Inflammatory macrophage (primary cell): ENCODE measurements around the gene JAZF1.

Source experiments
- DNase-seq, 2 donors: peaks; one replicate each; pipeline ENCODE4 v3.0.0-alpha.2; 2020 to 2022

JAZF1 gene

DNA sequence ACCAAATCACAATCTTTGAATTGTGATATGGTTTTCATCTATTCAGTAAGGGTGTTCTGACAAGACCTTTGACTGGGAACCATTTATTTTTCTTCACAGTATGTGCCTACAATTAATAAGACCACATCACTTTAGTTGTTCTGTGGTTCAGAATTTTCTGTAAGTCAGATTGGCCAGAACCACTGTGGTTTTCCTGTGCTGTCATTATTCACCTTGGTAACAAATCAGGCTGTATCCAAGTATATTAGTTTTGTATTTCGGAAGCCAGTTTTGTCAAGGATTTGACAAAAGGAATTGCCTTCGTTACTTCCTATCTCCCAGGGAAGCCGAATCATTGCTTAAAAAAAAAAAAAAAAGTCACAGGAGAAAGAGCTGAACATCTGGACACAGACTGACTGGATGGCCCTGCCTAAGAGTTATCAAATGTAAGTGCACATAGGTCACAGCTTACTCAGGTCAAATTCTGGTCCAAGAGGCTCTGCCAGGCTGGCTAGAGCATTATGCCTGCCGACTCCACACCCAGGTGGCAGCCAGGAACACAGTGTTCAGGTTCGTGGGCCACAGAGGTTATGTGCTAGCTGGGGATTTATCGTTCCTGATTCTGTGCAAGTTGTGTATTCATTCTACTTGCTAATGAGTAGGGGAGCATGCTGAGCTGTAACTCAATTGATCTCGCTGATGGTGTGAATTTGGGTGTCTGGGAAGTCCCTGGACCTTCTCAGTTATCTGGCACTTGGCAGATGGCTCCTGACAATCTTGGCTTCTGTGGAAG, 175.3 kb downstream of the JAZF1 start:
- no peak for DNase-seq

DNA sequence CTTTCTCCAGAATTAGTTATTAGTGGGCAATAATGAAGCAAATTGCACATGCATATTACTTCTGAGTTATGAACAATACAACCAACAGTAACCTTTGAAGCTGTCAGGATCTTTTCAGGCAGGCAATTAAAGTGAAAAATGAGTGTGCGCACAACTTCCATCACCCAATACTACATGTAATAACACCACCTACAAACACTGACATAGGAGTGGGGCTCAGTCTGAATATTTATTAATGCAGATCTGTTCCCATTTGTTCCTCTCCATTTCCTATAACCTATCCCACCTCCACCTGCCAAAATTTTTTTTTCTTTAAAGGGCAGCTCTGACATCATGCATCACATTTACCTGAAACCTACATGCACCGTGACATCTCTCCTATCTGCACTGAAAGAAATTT, 177.2 kb downstream of the JAZF1 start:
- no peak for DNase-seq

DNA sequence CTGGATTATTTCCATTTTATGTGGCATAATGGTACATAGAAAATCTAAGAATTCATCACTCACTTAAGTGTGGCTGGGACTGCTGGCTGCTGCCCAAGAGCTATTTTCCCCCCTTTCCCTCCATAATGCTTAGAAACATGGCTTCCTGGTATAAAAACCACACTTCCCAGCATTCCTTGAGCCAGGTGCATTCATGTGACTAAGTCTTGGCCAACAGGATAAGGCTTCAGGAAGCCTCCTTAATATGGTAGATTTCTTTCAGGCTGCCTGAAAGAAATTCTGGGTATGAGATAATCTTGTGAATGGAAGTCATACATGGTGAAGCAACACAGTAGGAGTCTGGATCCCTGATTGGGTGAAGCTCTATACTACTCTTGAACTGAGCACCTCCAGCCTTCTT, 178.0 kb downstream of the JAZF1 start:
- peak in 1 of 2 donors; percentile 13 for DNase-seq

DNA sequence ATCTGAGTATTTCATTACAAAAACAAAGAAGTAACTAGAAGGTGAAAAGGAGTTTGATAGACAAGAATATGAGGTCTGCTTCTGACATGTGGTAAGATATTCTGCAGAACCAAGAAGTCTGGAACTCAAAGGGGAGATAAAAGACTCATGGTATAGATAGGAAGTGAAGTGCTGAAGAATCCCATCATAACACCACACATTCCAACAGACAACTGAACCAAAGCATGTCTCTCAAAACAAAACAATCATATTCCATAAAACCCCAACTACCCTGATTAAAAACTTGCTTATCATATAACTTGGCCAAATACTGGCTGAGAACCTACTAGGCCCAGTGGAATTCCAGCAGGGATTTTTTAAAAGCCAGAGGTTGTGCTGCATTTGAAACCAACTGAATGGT, 178.7 kb downstream of the JAZF1 start:
- no peak for DNase-seq

DNA sequence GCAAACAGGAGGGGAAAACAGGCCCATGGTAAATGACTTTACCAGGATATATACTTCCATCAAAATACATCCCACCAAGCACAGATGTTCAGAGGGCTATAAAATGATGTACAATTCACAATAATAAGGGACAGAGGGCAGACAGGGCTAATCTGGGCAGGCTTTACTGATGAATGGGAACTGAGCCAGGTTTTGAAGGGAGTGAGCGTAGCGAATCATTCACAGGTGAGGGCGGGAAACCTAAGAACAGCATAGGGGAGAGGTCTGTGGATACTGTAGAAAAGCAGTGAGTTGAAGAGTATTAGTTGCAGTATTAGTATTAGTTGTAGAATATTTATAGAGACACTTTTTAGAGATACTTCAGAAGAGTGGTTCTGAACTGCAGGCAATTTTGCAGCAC, 180.8 kb downstream of the JAZF1 start:
- DNase-seq, result no peak

DNA sequence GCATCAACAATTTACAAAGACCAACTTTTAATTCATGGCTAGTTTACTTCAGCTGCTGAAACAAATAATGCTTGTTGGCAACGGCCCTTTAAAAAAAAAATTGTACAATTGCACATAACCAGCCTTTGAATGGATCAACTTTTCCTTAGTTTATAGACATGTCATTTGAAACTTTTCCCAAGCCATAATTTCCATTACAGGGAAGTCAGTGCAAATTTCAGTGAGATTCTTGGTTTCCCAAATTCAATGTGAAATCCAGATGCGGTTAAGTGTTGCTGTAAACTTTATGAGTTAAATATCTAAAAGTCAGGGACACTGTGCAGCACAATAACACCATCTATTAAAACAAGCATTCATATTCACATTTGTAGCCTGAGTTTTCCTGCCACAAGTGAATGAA, 182.2 kb downstream of the JAZF1 start:
- DNase-seq, result no peak

DNA sequence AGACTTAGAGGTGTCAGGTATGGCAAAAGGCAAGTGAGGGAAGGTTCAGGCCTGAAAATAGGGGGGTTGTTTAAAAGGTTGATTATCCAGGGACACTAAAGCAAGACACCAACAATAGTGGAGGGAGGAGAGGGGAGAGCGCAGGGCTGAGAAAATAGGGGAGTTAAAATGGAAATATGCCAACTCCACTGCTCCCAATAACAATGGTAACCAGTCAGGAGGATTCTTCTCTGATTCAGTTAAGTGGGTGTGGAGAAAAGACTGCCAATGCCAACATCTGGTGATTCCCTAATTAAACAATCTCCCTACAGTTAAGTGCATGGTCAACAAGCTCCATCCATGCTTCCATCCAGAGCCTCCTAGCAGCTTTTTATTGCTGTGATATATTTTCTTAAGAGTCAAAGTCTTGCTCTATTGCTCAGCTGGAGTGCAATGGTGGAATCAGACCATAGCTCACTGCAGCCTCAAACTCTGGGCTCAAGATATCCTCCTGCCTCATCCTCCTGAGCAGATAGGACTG, 183.3 kb downstream of the JAZF1 start:
- DNase-seq, result no peak

DNA sequence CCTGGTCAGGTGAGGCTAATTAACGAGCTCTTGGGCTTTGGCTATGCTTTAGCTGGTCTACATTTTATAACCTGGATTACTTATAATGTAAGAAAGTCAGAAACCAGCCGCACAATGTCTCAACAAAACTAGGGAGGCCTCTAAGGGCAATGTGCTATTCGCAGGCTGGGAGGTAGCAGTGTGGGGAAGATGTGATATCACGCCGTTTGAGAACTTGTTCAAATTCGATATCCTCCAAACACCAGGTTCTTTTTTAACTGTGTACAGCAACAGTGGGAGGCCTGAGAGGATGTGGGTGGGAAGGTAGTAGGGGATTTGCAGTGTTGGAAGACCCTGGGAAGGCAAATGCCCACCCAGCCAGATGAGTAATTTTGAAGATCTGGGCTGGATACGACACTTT, 184.5 kb downstream of the JAZF1 start:
- no peak for DNase-seq

DNA sequence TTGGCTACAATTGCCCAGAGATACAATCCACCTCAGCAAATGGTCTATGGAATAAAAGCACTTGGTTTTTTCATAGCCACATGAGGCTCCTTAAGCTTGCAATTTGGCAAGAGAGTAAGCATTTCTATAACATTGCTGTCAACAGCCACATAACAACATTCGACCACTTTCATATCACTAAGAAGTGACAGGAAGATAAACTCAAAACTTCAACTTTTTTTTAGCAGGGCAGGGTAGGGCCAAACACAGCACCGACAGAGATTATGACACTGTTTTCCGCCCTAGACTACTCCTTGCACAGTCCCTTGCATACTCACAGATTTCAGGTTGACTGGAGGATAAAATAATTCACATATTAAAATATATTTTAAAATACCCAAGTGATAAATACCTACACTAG, 185.4 kb downstream of the JAZF1 start:
- no peak for DNase-seq

DNA sequence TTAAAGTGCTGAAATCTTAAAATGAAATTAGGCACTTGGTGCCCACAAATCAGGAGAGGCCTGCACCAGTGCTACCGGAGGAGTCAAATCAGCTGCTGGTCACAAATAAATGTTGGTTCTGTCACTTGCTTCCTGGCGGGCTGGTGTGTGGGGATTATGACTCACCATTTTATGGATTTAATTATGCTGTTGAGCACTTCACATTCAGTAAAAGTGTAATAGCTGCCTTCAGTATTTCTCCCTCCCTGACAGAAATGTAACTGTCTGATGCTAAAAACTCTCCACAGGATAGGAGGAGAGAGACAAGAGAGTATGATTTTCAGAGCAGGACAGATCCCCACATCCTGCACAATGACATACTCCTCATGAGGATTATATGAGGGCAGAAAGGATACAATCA, 186.0 kb downstream of the JAZF1 start:
- no peak for DNase-seq

DNA sequence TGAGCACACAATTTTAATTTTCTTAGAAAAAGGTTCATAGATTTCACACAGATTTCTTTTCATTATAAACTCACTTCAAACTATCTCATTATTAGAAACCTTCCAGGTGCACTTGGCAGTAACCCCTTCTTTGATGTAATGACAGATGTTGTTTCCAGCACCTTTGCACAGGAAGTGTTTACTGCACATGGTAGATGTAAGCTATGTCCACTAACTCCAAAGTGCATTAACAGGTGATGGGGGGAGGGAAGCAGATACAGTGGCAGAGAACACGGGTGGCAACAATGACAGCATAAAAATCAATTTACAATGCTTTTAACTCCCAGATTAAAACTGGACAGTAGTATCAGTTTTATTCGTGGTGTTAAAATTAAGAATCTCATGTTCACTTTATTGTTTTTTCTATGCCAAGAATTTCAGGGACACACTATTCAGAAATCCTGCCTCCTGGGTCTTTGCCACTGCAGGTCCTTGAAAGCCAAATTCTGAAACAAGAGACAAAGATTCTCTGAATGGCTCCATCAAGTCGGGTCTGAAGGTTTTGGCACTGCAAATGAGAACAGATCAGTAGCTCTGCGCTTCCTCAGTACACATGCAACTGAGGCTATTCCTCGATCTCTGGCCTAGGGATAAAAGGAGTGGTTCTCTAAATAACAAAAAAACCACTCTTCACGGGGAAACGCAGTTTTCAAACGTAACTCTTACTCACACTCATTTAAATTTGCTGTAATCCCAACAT, 187.7 kb downstream of the JAZF1 start:
- DNase-seq, result no peak

DNA sequence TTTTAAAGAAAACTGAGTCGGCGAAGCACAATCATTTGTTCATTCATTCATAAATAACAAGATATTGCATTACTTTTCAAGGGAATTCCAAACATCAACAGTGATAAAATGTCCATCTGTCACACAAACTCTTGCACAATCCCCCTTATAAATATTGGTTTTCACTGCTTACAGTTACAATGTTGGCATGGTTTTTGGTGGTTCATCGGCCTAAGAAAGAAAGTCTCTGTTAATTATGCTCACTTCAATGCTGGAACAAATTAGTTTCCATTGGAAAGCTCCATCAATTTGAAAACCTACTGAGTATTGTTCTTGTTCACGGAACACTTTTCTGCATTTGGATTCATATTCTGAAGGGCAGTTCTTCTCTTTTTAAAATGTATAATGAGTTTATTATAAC, 188.5 kb downstream of the JAZF1 start:
- DNase-seq, result no peak

DNA sequence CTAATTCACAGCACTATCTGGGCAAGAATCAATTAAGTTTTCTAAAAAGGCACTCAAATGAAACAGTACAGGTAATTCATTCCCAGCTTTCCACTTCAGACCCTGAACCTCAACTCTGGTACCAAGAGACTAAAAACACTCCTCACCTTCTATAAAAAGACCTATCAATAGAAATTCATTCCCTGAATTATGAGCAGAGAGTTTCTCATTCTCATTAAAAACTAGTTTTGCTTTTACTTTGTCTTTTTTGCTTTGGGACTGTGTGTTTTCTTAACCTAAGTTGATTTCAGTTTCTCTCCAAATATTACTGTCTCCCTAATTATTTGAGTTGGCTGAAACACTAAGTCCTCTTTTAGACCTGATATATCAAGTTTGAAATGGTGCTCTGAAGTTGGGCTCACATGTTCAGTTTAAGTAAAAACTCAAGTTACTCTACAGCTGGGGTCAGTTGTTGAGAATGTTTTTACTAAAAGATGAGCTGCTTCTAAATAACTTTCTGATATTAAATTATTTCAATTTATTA, 189.5 kb downstream of the JAZF1 start:
- no peak for DNase-seq

DNA sequence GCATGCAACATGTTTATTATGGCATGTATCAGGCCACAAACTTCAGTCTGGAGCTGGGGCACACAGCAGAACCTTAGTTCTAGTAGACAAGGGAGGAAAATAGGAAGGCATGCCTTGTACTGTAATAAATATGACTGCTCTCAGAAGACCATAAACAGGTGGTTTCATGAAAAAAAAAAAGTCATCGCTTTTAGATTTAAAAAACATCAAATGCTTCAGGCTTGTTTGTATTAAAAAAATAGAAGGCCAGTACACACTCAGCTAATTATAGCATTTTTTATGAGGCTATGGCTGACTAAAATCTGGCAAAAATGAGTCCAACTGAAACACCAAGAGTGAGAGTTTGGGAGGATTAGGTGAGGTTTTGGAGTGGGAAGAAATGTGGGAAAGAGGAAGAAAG, 204.1 kb downstream of the JAZF1 start:
- DNase-seq, result no peak

DNA sequence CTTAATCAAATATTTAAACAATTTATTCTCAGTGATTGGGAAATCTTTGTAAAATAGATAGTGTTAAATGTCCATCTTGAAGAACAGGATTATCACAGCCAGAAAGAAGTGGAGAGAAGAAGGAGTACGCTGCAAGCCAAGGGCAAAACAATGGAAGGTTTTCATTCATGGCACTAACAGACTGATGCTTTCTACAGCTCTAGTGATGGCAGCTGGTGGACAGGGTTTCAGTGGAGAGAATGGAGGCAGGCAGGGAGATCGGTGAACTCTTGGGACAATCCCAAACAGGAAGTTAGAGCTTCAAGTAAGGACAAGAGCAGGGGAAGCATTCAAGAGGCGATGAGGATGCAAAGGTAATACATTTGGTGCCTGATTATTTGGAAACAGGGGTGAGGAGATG, 207.0 kb downstream of the JAZF1 start:
- no peak for DNase-seq

DNA sequence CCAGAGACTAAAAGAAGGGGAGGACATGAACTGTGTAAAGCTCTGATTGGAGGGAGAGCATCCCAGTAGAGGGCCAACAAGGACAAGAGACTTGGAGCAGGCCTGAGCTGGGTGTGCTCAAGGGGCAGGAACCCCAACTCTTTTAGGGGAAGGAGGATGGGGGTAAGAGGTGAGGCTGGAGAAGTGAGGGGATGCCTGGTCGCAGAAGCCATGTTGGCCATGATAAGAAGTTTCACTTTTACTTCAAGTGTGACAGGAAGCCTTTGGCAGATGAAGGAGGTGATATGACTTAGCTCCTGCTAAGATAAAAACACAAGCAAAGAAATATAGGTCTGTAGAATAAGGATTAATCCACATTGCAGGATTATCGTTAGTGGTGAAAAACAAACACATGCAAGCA, 208.3 kb downstream of the JAZF1 start:
- DNase-seq, result no peak

DNA sequence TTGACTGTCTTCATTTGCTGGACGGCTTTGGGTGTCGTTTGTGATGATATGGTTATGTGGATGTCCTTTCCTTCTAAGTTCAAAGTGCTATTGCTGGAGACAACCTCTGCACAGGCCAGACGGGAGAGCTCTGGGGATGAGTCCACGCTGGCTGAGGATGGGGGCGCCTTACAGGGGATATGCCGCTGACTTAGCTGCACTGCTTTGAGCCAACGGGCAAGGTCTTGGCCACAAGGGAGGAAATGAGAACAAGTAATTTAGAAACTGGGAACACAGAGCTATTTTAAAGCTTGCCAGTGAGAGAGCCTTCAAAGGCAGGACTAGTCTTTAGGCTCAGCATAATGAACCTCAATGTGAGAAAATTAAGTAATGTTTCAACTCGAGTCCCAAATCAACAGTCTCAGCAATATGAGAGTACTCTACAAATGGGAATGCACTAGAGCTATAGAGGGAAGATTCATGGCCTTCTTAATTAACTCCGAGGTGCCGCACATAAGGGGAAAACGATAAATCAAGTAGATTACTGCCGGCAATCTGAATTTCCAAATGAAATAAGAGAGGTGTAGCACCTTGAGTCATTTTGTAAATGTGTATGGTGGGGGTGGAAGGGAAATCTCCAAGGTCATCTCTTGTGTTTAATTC, 209.3 kb downstream of the JAZF1 start:
- DNase-seq, result no peak

DNA sequence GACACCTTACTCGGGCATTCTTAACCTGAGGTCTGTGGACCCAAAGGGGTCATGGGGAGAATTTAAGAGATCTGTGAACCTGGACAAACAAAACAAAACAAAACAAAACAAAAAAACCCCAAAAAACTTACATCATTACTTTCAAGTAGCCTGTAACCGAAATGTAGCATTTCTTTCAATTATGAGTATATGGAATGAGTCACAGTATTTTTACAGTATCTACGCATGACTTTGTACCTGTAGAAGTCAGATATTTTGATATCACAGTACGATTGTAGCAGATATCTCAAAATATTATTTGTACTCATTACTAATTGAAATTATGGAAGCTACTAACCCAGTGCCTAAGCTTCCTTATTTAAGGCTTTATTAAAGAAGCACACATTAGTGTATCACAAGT, 210.2 kb downstream of the JAZF1 start:
- no peak for DNase-seq

DNA sequence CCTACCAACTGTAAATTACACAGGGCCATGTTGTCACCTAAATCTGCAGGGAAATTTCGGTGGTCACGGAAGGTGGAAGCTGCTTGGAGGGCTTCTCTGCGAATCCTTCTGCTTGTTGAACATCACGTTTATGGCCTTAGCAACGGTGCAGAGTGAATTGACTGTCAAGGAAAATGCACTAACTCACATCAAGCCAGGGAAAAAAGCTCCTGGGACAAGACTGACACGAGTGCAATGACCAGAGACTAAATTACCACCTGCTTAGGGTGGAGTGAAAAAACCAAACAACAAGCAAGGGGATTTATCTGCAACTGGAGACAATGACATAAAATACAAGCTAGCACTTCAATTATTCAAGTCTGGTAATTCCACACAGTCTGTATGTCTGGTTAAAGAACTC, 211.2 kb downstream of the JAZF1 start:
- DNase-seq, result no peak

DNA sequence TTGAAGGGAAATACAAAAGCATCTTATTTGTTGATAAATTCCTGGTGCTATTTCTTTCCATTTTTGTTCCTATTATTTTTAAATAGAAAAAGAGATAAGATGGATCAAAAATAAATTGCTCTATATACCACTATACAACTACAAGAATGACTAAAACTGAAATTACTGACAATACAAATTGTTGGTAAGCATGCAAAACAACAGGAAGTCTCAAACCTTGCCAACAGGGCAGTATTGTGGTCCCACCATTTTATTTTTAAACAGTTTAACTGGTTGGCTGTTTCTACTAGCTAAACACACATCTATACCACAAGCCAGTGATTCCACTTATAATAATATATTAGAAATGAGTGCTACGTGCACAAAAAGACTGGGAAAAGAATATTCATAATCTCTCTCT, 213.0 kb downstream of the JAZF1 start:
- DNase-seq, result no peak

DNA sequence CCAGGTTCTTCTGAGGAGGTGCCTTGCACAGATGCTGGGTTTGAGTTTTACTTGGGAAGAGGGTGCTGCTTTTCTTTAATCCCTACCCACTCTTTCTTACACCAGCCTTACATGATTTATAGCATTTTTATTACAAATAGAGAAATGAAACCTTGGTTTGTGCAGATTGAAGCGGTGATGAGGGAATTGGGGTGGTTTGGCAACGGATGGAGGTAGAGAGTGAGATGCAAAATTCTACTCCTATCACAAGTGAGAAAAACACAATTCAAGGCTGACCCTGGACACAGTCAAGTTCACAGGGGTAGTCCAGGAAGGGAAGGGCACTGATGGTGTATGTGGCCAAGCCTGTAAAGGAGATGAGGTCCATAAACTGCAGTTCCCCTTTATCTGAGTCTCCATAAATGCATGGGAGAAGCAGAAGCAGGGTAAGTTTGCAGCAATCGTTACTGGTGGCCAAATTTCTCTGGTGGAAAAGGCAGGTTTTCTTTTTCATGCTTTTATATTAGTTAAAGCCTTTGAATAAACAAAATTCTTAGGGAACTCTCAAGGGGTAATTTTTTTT, 214.3 kb downstream of the JAZF1 start:
- peak in 1 of 2 donors; percentile 35 for DNase-seq

DNA sequence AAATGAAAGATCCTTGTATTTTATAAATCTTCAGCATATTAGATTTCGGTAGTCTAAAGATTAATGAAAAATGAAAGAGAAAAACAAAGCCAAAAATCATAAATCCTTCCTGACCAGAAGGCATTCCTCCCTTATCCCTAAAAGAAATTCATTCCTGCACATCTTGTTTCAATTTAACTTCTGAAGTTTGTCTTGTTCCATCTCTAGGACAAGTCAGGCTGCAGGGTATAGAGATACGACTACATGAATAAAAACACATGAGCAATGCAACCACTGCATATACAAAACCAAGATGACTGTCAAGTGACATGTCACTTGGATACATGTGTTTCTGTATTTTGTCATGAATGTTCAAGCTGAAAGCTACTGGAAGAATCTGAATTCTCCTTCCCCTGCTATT, 214.9 kb downstream of the JAZF1 start:
- no peak for DNase-seq

DNA sequence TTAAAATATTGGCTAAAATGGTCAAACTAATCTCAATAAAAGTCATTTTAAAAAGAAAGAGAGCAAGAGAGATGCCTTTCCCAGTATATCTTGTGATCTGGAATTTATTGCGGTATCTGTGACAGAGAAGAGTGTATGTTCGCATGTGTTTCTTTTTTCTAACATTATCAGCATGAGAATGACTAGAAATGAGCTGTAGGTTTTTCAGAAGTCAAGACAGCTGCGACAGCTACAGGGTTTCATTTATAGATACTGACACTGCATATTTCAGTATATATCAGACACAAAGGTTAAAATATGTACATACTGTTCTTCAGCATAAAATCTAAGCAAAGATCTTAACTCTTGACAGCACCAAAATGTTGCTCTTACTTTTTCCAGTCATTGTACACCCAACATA, 215.8 kb downstream of the JAZF1 start:
- no peak for DNase-seq
